Uterus (tissue), 2 donors: Measurements from ENCODE around the gene ARPC3.

Source experiments
- CTCF ChIP-seq, 4 experiments: fragments of 200-600 bp in 2 of 4; fragments of 450-650 bp in 2 of 4; sonication (generic) in 2 of 4; IDR thresholded peaks; one replicate each; pipeline ENCODE4 v1.5.1; 2016 to 2019; ENCODE audit warnings: antibody characterized with exemption in 4 of 4, mild to moderate bottlenecking in 2 of 4, moderate library complexity in 1 of 4
- POLR2A ChIP-seq, 2 donors: fragments of 450-650 bp; IDR thresholded peaks; one replicate each; pipeline ENCODE4 v1.6.1; 2016; ENCODE audit warnings: antibody characterized with exemption in 2 of 2, mild to moderate bottlenecking in 1 of 2, moderate library complexity in 1 of 2

GRCh38 chr12:110421701-110422100, 28.4 kb downstream of the ARPC3 start:
- TF ChIP-seq CTCF (IDR thresholded peaks at IDR 0.05) (no peak), POLR2A (IDR thresholded peaks at IDR 0.05) (no peak)
